ENCODE data around the gene SUFU. TPM values are rescaled to one million over a fixed set of nuclear protein-coding genes. Genes with fewer than 3 reads are reported as not detected.

SUFU gene
- total RNA-seq, 3 donors from 2014 or later (not counting 1 experiment from before 2014, with no cell fraction given), result 8.2 to 13.0 (median 11.5) TPM

GRCh38 chr10:102555781-102556328 is 52.1 kb downstream of the SUFU start:
- H3K27ac ChIP-seq (ENCODE audit: low read length), result no peak overlapping the region
- no peak for TF ChIP-seq CTCF (IDR thresholded peaks at IDR 0.05)
- no peak overlapping the region for H3K4me3 ChIP-seq (ENCODE audit: low read length)
- H3K27me3 ChIP-seq (ENCODE audit: control insufficient read depth, insufficient read depth, low read length), result no peaks in the 10 kb centered on the region
- intact Hi-C loops (cut with micrococcal nuclease), result no loop called here
- DNase-seq, result no peak
- no peaks in the 10 kb centered on the region for H3K27me3 Mint-ChIP-seq (ENCODE audit: low read depth in 2 of 2)
- no peaks in the 10 kb centered on the region for H3K36me3 Mint-ChIP-seq
- peaks cover 4 to 12% of the 10 kb centered on the region in 2 donors for H3K4me1 Mint-ChIP-seq
- no peaks in the 10 kb centered on the region for H3K4me1 ChIP-seq (ENCODE audit: control insufficient read depth, insufficient read depth, low read length)
- no peak for ATAC-seq
- H3K36me3 ChIP-seq (ENCODE audit: control insufficient read depth, insufficient read depth, low read length), result peaks cover 3% of the 10 kb centered on the region
- 84% methylated on average over 11 of the region's 11 CpGs for WGBS (ENCODE audit: insufficient coverage)
- no peaks in the 10 kb centered on the region for H3K9me3 ChIP-seq (ENCODE audit: control insufficient read depth, insufficient read depth, low read length)
- no peaks in the 10 kb centered on the region for H3K9me3 Mint-ChIP-seq
- no peak overlapping the region for H3K4me3 Mint-ChIP-seq
- no peak overlapping the region for H3K27ac Mint-ChIP-seq

- H3K4me3 ChIP-seq (ENCODE audit: low read length), result no peak overlapping the region
- Mint-ChIP-seq H3K4me3 (no peak overlapping the region), H3K27ac (no peak overlapping the region), H3K27me3 (ENCODE audit: low read depth in 2 of 2) (no peaks in the 10 kb centered on the region), H3K4me1 (peaks cover 4 to 12% of the 10 kb centered on the region in 2 donors), H3K36me3 (no peaks in the 10 kb centered on the region), H3K9me3 (no peaks in the 10 kb centered on the region)
- ATAC-seq (no peak), DNase-seq (no peak)
- 100% methylated on average over 2 of the region's 2 CpGs for WGBS (ENCODE audit: insufficient coverage)
- no peaks in the 10 kb centered on the region for H3K27me3 ChIP-seq (ENCODE audit: control insufficient read depth, insufficient read depth, low read length)
- no peak overlapping the region for H3K27ac ChIP-seq (ENCODE audit: low read length)
- intact Hi-C loops (cut with micrococcal nuclease), result no loop called here
- H3K4me1 ChIP-seq (ENCODE audit: control insufficient read depth, insufficient read depth, low read length), result no peaks in the 10 kb centered on the region
- no peaks in the 10 kb centered on the region for H3K36me3 ChIP-seq (ENCODE audit: control insufficient read depth, insufficient read depth, low read length)
- TF ChIP-seq CTCF (IDR thresholded peaks at IDR 0.05), result no peak
- no peaks in the 10 kb centered on the region for H3K9me3 ChIP-seq (ENCODE audit: control insufficient read depth, insufficient read depth, low read length)
Observed at GRCh38 chr10:102557569-102557968, 53.8 kb downstream of the SUFU start.

- no peak overlapping the region for H3K4me3 Mint-ChIP-seq
- no peaks in the 10 kb centered on the region for H3K9me3 ChIP-seq (ENCODE audit: control insufficient read depth, insufficient read depth, low read length)
Observed at GRCh38 chr10:102559764-102560163, 56.0 kb downstream of the SUFU start.

More at GRCh38 chr10:102559764-102560163, 56.0 kb downstream of the SUFU start:
- intact Hi-C loops (cut with micrococcal nuclease), result no loop called here
- Mint-ChIP-seq H3K4me1 (peaks cover 0 to 12% of the 10 kb centered on the region in 2 donors), H3K27me3 (ENCODE audit: low read depth in 2 of 2) (no peaks in the 10 kb centered on the region), H3K9me3 (no peaks in the 10 kb centered on the region), H3K27ac (no peak overlapping the region), H3K36me3 (no peaks in the 10 kb centered on the region)
- WGBS (ENCODE audit: insufficient coverage), result 94% methylated on average over 4 of the region's 4 CpGs
- no peak for ATAC-seq
- H3K27me3 ChIP-seq (ENCODE audit: control insufficient read depth, insufficient read depth, low read length), result no peaks in the 10 kb centered on the region
- TF ChIP-seq CTCF (IDR thresholded peaks at IDR 0.05), result no peak
- no peak for DNase-seq
- H3K4me1 ChIP-seq (ENCODE audit: control insufficient read depth, insufficient read depth, low read length), result no peaks in the 10 kb centered on the region
- H3K36me3 ChIP-seq (ENCODE audit: control insufficient read depth, insufficient read depth, low read length), result no peaks in the 10 kb centered on the region
- no peak overlapping the region for H3K4me3 ChIP-seq (ENCODE audit: low read length)
- H3K27ac ChIP-seq (ENCODE audit: low read length), result no peak overlapping the region
